T-helper 1 cell treated with Interleukin-12 subunit alpha and Interleukin-12 subunit beta and Interleukin-4 antibody, amounts not matched to agents 30 μg/mL and 1 μg/mL, for 36 hours (primary cell): ENCODE measurements around the gene CFAP65.

Experiments
- H3K27ac Mint-ChIP-seq: one replicate; pipeline ENCODE4 v1.8.0; 2021; ENCODE audit warnings: mild to moderate bottlenecking, mixed read lengths
- H3K27me3 Mint-ChIP-seq: one replicate; pipeline ENCODE4 v1.8.0; 2021; ENCODE audit warnings: low read depth, mixed read lengths
- H3K36me3 Mint-ChIP-seq: one replicate; pipeline ENCODE4 v1.8.0; 2021; ENCODE audit warnings: low read depth, mixed read lengths
- H3K4me1 Mint-ChIP-seq: one replicate; pipeline ENCODE4 v1.8.0; 2021; ENCODE audit warnings: low read depth, mixed read lengths
- H3K4me3 Mint-ChIP-seq: one replicate; pipeline ENCODE4 v1.8.0; 2021; ENCODE audit warnings: mild to moderate bottlenecking, moderate library complexity, mixed read lengths
- H3K9me3 Mint-ChIP-seq: one replicate; pipeline ENCODE4 v1.8.0; 2021; ENCODE audit warnings: mixed read lengths

Gene CFAP65

DNA sequence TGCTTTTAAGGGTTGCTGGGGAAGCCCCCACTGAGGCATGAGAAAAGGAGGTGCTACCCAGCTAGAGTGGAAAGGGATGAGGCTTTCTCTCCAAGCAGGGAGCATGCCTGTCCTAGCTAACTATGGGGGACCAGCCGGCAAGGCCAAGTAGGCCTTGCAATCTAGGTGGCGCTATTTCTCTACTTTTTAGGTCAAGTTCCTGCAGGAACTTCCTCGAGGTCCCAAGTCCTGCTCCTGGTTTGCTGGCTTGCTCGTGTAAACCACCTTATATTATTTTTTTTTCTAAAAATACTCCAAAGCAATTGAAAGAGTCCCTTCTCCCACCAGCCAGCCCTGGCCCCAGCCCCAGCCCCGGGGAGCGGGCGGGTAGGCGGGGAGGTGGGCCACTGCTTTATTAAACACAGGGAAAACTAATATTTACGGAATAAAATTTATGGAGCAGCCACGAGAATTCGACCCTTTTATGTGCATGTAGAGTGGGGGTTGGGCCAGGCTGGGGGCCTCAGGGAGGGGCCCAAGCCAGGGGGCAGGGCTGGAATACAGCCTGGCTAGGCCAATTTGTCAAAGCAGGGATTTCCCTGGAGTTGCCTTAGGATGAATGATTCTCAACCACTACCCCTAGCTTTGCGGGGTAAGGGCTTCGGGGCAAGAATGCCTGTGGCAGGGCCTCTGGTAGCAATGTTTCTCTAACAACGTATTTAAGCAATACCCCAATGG, 32.3 kb upstream of the CFAP65 start:
- Mint-ChIP-seq H3K36me3 (peaks cover 10% of the 10 kb centered on the region), H3K27ac (no peak overlapping the region), H3K9me3 (no peaks in the 10 kb centered on the region), H3K27me3 (no peaks in the 10 kb centered on the region), H3K4me1 (no peaks in the 10 kb centered on the region), H3K4me3 (no peak overlapping the region)

- Mint-ChIP-seq H3K4me3 (no peak overlapping the region), H3K27ac (no peak overlapping the region), H3K9me3 (no peaks in the 10 kb centered on the region), H3K36me3 (peaks cover 10% of the 10 kb centered on the region), H3K27me3 (peaks cover 2% of the 10 kb centered on the region), H3K4me1 (no peaks in the 10 kb centered on the region)
Observed at GRCh38 chr2:219072741-219073250, 31.5 kb upstream of the CFAP65 start.

GRCh38 chr2:219071131-219071816, 30.0 kb upstream of the CFAP65 start:
- H3K27ac Mint-ChIP-seq, result no peak overlapping the region
- H3K36me3 Mint-ChIP-seq, result peaks cover 6% of the 10 kb centered on the region
- H3K4me3 Mint-ChIP-seq, result no peak overlapping the region
- H3K27me3 Mint-ChIP-seq, result peaks cover 5% of the 10 kb centered on the region
- no peaks in the 10 kb centered on the region for H3K9me3 Mint-ChIP-seq
- H3K4me1 Mint-ChIP-seq, result no peaks in the 10 kb centered on the region

DNA sequence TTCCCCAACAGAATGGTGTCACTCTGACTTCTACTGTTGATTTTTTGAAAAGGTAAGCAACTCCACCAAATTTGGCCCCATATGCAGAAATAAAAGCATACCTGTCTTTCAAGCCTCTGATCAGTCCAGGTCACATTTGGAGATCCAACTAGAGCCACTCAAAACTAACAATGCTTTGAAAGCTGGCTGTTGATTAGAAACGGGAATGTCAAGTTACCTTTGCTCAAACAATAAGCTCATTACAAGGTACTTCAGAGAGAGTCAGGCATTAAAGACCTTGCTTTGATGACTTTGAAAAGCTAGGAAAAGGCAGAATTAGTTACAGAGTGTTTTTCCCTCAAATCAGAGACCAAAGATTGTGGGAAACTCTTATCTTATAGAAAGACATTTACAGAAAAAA, 24.2 kb upstream of the CFAP65 start:
- no peak overlapping the region for H3K4me3 Mint-ChIP-seq
- H3K27ac Mint-ChIP-seq, result no peak overlapping the region
- no peaks in the 10 kb centered on the region for H3K9me3 Mint-ChIP-seq
- H3K4me1 Mint-ChIP-seq, result no peaks in the 10 kb centered on the region
- H3K27me3 Mint-ChIP-seq, result peaks cover 49% of the 10 kb centered on the region
- H3K36me3 Mint-ChIP-seq, result no peaks in the 10 kb centered on the region

- Mint-ChIP-seq H3K27me3 (peaks cover 75% of the 10 kb centered on the region), H3K9me3 (no peaks in the 10 kb centered on the region)
Observed at GRCh38 chr2:219062081-219062480, 20.8 kb upstream of the CFAP65 start.

DNA sequence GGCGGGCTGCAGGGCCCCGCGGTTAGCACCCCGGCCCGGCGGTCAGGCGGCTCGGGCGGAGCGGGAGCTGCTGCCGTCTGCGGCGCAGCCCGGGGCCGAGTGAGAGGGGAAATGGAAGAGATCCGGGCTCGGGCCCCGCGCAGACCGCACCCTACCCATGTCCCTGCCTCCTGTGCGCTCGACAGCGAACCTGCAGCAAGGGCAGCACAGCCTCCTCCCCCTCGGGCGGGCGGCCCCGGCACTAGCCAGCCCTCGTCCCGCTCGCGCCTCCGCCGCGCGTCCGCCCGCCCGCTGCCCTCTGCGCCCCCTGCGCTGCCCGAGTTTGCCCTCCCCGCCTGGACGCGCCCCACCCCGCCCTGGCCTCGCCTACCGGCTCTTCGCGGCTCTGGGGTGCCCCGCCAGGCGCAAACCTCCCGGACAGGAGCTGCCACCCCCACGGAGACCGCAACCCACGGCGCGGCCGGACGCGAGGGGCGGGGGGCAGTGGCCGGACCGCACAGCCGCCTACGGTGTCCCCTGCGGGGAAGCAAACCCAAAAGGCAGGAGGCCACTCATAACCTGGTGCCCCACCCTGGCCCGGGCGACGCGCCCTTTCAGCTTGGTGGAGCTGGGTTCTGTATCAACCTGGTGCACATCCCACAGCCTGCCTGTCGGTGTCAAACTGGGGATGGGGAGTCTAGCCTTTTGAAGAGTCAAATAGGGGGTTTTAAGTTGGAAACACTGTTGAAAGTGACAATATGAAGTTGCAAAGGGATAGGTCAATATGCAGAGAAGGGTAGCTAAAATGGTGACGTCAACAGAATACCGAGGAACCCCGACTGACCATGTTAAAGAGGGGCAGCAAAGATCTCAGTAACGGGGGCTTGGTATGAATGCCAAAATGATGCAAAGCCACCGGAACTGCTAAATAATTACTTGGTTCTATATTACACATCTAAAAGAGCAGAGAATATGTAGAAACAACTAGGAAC, 19.8 kb upstream of the CFAP65 start, which contains the start of gene IHH:
Gene IHH (minus strand): TSS at position 101 of the 971 bp plus-strand sequence. CDS start 454 bp downstream, outside the sequence.
- H3K27ac Mint-ChIP-seq, result no peak within 1 kb of the TSS
- H3K4me3 Mint-ChIP-seq, result no peak within 1 kb of the TSS
- H3K9me3 Mint-ChIP-seq, result no peaks in the 10 kb centered on the region
- peaks cover 8% of the 10 kb centered on the region for H3K4me1 Mint-ChIP-seq
- peaks cover 78% of the 10 kb centered on the region for H3K27me3 Mint-ChIP-seq
- no peaks in the 10 kb centered on the region for H3K36me3 Mint-ChIP-seq

More at GRCh38 chr2:219062081-219062480, 20.8 kb upstream of the CFAP65 start:
- Mint-ChIP-seq H3K4me3 (no peak overlapping the region), H3K27ac (no peak overlapping the region), H3K36me3 (no peaks in the 10 kb centered on the region), H3K4me1 (peaks cover 8% of the 10 kb centered on the region)

DNA sequence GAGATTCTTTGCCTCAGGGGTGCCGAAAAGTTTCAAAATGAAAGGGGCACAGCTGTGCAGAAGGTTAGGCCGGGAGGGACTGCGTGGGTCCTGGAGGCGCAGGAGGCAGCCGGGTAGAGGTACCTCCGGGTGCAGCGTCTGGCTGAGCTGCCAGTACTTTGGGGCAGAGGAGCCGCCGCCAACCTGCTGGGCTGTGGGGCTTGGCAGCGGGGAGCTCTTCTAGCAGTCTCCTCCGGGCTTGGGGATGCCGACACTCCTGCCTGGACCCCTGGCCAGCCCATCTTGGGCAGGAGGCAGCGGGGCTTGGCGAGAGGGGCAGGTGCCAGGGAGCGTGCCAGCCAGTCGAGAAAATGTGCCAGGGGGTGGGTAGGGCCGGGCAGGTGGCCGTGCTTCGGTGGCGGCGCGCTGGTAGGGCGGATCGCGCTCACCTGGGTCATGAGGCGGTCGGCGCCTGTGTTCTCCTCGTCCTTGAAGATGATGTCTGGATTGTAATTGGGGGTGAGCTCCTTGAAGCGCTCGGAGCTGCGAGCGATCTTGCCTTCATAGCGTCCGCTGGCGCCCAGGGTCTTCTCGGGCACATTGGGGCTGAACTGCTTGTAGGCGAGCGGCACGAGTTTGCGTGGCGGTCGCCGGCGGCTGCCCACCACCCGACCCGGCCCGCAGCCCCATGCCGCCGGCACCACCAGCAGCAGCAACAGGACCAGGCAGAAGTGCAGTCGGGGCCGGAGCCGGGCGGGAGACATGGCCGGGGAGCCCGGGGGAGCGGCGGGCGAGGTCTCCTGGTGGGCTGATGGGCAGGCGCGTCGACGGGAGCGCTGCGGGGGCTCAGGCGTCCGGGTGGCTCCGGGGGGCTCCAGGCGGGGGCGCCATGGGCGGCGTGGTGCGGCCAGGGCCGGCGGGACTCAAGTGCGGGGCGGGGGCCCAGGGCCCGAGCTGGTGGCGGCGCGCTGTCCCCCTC, 18.7 kb upstream of the CFAP65 start:
- H3K4me1 Mint-ChIP-seq, result peaks cover 8% of the 10 kb centered on the region
- H3K27me3 Mint-ChIP-seq, result peaks cover 80% of the 10 kb centered on the region
- H3K4me3 Mint-ChIP-seq, result no peak overlapping the region
- no peaks in the 10 kb centered on the region for H3K9me3 Mint-ChIP-seq
- no peaks in the 10 kb centered on the region for H3K36me3 Mint-ChIP-seq
- H3K27ac Mint-ChIP-seq, result no peak overlapping the region

- Mint-ChIP-seq H3K27ac (no peak overlapping the region), H3K4me1 (peaks cover 8% of the 10 kb centered on the region), H3K27me3 (peaks cover 73% of the 10 kb centered on the region), H3K9me3 (no peaks in the 10 kb centered on the region), H3K36me3 (no peaks in the 10 kb centered on the region), H3K4me3 (no peak overlapping the region)
Observed at GRCh38 chr2:219059375-219059724, 18.0 kb upstream of the CFAP65 start.

DNA sequence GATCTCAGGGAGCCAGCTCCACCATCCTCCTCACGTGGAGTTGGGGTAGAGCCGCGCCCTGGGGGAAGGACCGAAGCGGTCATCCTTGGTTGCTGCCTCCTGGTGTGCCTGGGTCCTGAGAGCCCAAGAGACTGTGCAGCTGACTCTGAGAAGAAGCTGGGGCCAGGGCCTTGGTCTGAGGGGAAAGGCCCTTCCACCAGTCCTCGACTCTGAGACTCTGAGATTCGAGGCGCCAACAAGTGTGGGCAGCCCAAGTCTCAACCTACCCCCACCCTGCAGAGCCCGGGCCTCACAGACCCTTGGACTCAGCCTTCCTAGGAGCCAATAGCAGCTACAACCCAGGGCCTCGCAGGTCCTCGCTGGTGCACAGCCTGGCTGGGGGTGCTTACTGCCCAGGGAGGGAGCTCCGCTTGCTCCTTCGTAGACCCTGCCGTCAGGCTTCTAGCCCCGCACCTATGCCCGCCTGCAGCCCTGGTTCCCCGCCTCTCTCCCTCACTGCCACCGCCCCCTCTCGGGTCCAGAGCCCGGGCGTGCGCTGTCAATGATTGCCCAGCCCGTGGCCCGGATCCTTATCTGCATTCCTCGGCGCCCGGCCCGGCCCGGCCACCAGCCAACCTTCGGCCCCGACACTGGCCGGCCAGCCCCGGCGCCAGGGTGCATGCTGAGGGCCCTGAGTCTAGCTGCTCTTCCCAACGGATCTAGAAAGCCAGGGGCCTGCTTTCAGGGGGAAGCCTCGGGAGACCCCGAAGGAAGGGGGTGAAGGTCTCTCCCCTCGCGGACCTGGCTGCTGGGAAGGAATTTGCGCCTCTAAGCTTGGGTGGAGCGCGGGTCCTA, 17.4 kb upstream of the CFAP65 start:
- H3K27ac Mint-ChIP-seq, result no peak overlapping the region

DNA sequence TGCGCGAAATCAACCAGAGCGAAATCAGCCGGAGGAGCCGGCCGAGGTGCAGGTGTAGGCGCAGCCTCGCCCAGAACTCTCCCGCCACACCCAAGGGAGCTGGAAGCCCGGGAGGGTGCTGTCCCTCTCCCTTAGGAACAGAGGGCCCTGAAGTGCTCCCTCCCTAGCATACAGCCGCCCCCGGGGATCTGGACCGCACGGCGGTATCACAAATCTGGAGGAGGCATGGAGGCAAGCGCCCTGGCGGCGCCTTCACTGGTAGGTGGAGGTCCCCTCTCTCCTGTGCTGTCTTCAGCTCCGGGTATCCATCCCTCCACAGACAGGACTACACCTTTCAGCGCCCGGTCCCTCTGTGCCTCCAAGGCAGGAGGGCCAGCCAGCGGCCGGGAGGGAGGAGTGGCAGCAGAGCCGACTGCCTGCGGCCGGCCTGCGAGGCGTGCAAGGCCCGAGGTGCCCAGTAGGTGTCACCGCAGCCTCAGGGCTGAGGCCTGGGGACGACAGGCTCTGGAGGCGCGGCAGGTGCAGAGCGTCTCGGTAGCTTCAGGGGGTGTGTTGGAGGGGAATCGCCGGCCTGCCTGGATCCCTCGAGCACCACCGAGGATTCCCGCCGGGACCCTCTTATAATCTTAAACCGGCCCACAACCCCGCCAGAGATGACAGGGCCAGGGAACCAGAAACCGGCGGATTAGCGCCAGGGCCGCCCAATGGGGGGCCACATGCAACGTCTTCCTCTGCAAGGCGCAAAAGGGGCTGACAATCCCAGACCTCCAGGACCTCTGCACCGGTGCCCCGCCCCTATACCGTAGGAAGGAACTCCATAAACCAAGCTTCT, 16.6 kb upstream of the CFAP65 start:
- no peak overlapping the region for H3K27ac Mint-ChIP-seq
- no peaks in the 10 kb centered on the region for H3K36me3 Mint-ChIP-seq
- peaks cover 59% of the 10 kb centered on the region for H3K27me3 Mint-ChIP-seq
- H3K4me3 Mint-ChIP-seq, result no peak overlapping the region
- no peaks in the 10 kb centered on the region for H3K9me3 Mint-ChIP-seq
- peaks cover 8% of the 10 kb centered on the region for H3K4me1 Mint-ChIP-seq

More for the DNA sequence above, 17.4 kb upstream of the CFAP65 start:
- H3K4me1 Mint-ChIP-seq, result peaks cover 8% of the 10 kb centered on the region
- H3K9me3 Mint-ChIP-seq, result no peaks in the 10 kb centered on the region
- H3K4me3 Mint-ChIP-seq, result no peak overlapping the region
- no peaks in the 10 kb centered on the region for H3K36me3 Mint-ChIP-seq
- H3K27me3 Mint-ChIP-seq, result peaks cover 67% of the 10 kb centered on the region

DNA sequence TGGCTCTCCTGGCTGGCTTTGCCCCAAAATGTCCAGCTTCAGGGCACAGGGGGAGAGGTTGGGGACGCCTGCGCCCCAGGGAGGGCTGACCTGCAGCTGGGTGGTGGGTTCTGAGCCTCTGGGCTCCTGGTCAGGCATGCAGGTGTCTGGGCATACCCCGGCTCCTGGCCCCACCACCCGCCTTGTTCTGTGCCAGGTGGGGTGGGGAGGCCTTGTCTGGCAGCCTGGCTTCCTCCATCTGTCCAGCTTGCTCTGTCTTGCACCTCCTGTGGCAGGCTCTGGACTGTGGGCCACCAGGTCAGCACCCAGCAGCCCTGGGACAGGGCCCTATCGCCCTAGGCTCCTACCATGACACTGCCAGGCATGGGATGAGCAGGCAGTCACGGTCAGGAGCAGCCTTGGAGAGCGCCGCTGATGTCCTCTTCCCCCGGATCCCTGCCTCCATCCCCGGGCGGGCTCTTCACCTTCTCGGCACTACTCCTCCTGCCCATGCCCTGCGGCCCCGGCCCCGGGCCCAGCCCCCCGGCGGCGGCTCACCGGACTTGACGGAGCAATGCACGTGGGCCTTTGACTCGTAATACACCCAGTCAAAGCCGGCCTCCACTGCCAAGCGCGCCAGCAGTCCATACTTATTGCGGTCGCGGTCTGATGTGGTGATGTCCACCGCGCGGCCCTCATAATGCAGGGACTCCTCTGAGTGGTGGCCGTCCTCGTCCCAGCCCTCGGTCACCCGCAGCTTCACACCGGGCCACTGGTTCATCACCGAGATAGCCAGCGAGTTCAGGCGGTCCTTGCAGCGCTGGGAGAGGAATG, 15.8 kb upstream of the CFAP65 start:
- Mint-ChIP-seq H3K27ac (no peak overlapping the region), H3K9me3 (no peaks in the 10 kb centered on the region), H3K4me3 (no peak overlapping the region), H3K27me3 (peaks cover 57% of the 10 kb centered on the region), H3K4me1 (peaks cover 8% of the 10 kb centered on the region), H3K36me3 (no peaks in the 10 kb centered on the region)
